ENCODE data around the gene CEP128.
A peak's percentile ranks its signal among the peaks of the same experiment; 100 is the strongest.

The CEP128 gene

GRCh38 chr14:80901260-80901659, 40.3 kb downstream of the CEP128 start:
- DNase-seq (ENCODE audit: low spot score) = no peak

- no peak for DNase-seq (ENCODE audit: low spot score)
Observed at GRCh38 chr14:80872645-80873044, 68.9 kb downstream of the CEP128 start.

- DNase-seq (ENCODE audit: low spot score) = no peak
Observed at GRCh38 chr14:80868260-80868659, 73.3 kb downstream of the CEP128 start.

GRCh38 chr14:80867798-80868197, 73.7 kb downstream of the CEP128 start:
- no peak for DNase-seq (ENCODE audit: low spot score)

GRCh38 chr14:80867091-80867490, 74.4 kb downstream of the CEP128 start:
- peak; percentile 43 for DNase-seq (ENCODE audit: low spot score)

- DNase-seq (ENCODE audit: low spot score) = no peak
Observed at GRCh38 chr14:80865565-80865964, 76.0 kb downstream of the CEP128 start.

GRCh38 chr14:80862983-80863382, 78.6 kb downstream of the CEP128 start:
- DNase-seq (ENCODE audit: low spot score) = no peak

GRCh38 chr14:80862541-80862940, 79.0 kb downstream of the CEP128 start:
- no peak for DNase-seq (ENCODE audit: low spot score)

GRCh38 chr14:80850197-80850814, 91.2 kb downstream of the CEP128 start:
- DNase-seq (ENCODE audit: low spot score) = peak; percentile 42

GRCh38 chr14:80847070-80847469, 94.5 kb downstream of the CEP128 start:
- DNase-seq (ENCODE audit: low spot score) = no peak

- no peak for DNase-seq (ENCODE audit: low spot score)
Observed at GRCh38 chr14:80845856-80846255, 95.7 kb downstream of the CEP128 start.

GRCh38 chr14:80844872-80845271, 96.7 kb downstream of the CEP128 start:
- peak; percentile 2 for DNase-seq (ENCODE audit: low spot score)

- no peak for DNase-seq (ENCODE audit: low spot score)
Observed at GRCh38 chr14:80839743-80840142, 101.8 kb downstream of the CEP128 start.

- DNase-seq (ENCODE audit: low spot score) = no peak
Observed at GRCh38 chr14:80809663-80810062, 131.9 kb downstream of the CEP128 start.

- DNase-seq (ENCODE audit: low spot score) = no peak
Observed at GRCh38 chr14:80805136-80805535, 136.4 kb downstream of the CEP128 start.

- DNase-seq (ENCODE audit: low spot score) = no peak
Observed at GRCh38 chr14:80798878-80799277, 142.7 kb downstream of the CEP128 start.

- no peak for DNase-seq (ENCODE audit: low spot score)
Observed at GRCh38 chr14:80798211-80798610, 143.3 kb downstream of the CEP128 start.

- no peak for DNase-seq (ENCODE audit: low spot score)
Observed at GRCh38 chr14:80792771-80793170, 148.8 kb downstream of the CEP128 start.

- no peak for DNase-seq (ENCODE audit: low spot score)
Observed at GRCh38 chr14:80787876-80788275, 153.7 kb downstream of the CEP128 start.

- DNase-seq (ENCODE audit: low spot score) = no peak
Observed at GRCh38 chr14:80784820-80785219, 156.7 kb downstream of the CEP128 start.

- DNase-seq (ENCODE audit: low spot score) = peak; percentile 87
Observed at GRCh38 chr14:80781972-80782367, 159.6 kb downstream of the CEP128 start.

- DNase-seq (ENCODE audit: low spot score) = no peak
Observed at GRCh38 chr14:80780500-80780899, 161.0 kb downstream of the CEP128 start.

- no peak for DNase-seq (ENCODE audit: low spot score)
Observed at GRCh38 chr14:80776657-80777056, 164.9 kb downstream of the CEP128 start.

- DNase-seq (ENCODE audit: low spot score) = no peak
Observed at GRCh38 chr14:80776186-80776585, 165.4 kb downstream of the CEP128 start.

- no peak for DNase-seq (ENCODE audit: low spot score)
Observed at GRCh38 chr14:80772504-80772903, 169.0 kb downstream of the CEP128 start.
